ENCODE results near the gene SPECC1.

SPECC1 gene

GRCh38 chr17:20203761-20204263 lies 194.7 kb downstream of the SPECC1 start:
- DNase-seq, result no peak
- H3K9me3 Mint-ChIP-seq, result peaks cover 9% of the 10 kb centered on the region
- no peaks in the 10 kb centered on the region for H3K27me3 Mint-ChIP-seq (ENCODE audit: low read depth, poor library complexity)
- peaks cover 33% of the 10 kb centered on the region for H3K4me1 Mint-ChIP-seq
- no peak overlapping the region for H3K4me3 Mint-ChIP-seq
- TF ChIP-seq, protein P1, sequence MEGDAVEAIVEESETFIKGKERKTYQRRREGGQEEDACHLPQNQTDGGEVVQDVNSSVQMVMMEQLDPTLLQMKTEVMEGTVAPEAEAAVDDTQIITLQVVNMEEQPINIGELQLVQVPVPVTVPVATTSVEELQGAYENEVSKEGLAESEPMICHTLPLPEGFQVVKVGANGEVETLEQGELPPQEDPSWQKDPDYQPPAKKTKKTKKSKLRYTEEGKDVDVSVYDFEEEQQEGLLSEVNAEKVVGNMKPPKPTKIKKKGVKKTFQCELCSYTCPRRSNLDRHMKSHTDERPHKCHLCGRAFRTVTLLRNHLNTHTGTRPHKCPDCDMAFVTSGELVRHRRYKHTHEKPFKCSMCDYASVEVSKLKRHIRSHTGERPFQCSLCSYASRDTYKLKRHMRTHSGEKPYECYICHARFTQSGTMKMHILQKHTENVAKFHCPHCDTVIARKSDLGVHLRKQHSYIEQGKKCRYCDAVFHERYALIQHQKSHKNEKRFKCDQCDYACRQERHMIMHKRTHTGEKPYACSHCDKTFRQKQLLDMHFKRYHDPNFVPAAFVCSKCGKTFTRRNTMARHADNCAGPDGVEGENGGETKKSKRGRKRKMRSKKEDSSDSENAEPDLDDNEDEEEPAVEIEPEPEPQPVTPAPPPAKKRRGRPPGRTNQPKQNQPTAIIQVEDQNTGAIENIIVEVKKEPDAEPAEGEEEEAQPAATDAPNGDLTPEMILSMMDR (IDR thresholded peaks at IDR 0.05), result no peak
- H3K36me3 Mint-ChIP-seq (ENCODE audit: low read depth), result peaks cover 16% of the 10 kb centered on the region
- H3K27ac Mint-ChIP-seq, result no peak overlapping the region

GRCh38 chr17:20205609-20206008 lies 196.4 kb downstream of the SPECC1 start:
- no peaks in the 10 kb centered on the region for H3K27me3 Mint-ChIP-seq (ENCODE audit: low read depth, poor library complexity)
- H3K4me3 Mint-ChIP-seq, result no peak overlapping the region
- peaks cover 33% of the 10 kb centered on the region for H3K4me1 Mint-ChIP-seq

GRCh38 chr17:20206068-20206467 lies 196.9 kb downstream of the SPECC1 start:
- TF ChIP-seq, protein P1 (IDR thresholded peaks at IDR 0.05), result no peak
- H3K36me3 Mint-ChIP-seq (ENCODE audit: low read depth), result peaks cover 15% of the 10 kb centered on the region
- no peak for DNase-seq
- no peaks in the 10 kb centered on the region for H3K9me3 Mint-ChIP-seq
- peak overlapping the region; percentile 10 for H3K27ac Mint-ChIP-seq
- no peaks in the 10 kb centered on the region for H3K27me3 Mint-ChIP-seq (ENCODE audit: low read depth, poor library complexity)
- H3K4me3 Mint-ChIP-seq, result no peak overlapping the region
- peaks cover 33% of the 10 kb centered on the region for H3K4me1 Mint-ChIP-seq

More at GRCh38 chr17:20205609-20206008, 196.4 kb downstream of the SPECC1 start:
- no peaks in the 10 kb centered on the region for H3K9me3 Mint-ChIP-seq
- no peak overlapping the region for H3K27ac Mint-ChIP-seq
- H3K36me3 Mint-ChIP-seq (ENCODE audit: low read depth), result peaks cover 15% of the 10 kb centered on the region
- no peak for DNase-seq
- TF ChIP-seq, protein P1 (IDR thresholded peaks at IDR 0.05), result no peak

DNA sequence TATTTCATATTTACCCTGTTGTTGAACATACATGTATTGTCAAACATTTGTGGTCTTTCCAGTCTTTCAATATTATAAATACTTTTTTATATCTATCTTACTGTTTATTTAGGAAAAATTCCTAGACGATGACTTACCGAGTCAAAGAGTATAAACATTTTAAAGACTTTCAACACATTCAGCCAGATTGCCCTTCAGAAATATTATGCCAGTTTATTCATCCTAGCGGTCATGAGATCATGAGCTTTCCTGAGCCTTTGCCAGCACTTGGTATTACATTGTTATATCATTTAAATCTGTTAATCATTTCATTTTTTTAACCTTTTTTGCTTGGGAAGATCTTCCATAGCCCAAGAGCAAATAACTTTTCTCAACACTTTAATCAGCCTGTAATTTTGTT lies 197.4 kb downstream of the SPECC1 start:
- H3K4me3 Mint-ChIP-seq, result no peak overlapping the region

DNA sequence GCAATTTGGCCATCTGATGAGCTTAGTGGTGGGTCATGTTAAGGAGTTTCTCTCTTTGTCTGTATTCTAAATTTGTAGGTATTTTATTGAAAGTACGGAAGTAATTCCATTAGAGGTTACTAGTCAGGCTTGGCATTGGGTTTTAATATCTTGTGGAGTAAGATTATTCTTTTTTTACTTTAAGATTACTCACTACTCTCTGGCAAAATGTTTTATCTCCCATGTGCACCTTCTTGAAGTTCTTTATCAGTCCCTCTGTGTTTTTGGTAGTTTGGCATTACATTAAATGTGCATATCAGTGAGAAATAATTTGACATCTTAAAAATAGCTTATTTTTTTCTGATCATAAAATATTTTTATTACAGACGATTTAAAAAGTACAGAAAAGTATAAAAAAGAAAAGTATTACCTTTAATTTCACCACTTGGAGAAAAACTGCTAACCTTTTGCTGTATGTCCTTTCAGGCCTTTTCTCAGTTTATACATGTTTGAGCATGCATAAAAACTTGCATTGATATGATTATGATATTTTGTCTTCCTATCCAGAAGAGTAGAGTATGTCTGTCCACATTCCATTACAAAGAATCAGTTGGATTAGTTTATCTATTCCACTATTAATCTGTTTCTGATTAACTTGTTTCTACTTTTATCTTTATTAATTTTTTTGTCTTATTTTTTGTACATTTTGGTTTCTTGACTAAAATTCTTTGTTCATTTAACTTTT lies 198.3 kb downstream of the SPECC1 start:
- Mint-ChIP-seq H3K27me3 (ENCODE audit: low read depth, poor library complexity) (no peaks in the 10 kb centered on the region), H3K4me1 (peaks cover 29% of the 10 kb centered on the region), H3K36me3 (ENCODE audit: low read depth) (peaks cover 24% of the 10 kb centered on the region), H3K4me3 (no peak overlapping the region), H3K27ac (no peak overlapping the region), H3K9me3 (peaks cover 7% of the 10 kb centered on the region)
- TF ChIP-seq, protein P1 (IDR thresholded peaks at IDR 0.05), result no peak
- no peak for DNase-seq

More for the DNA sequence above, 197.4 kb downstream of the SPECC1 start:
- TF ChIP-seq, protein P1 (IDR thresholded peaks at IDR 0.05), result no peak
- no peak for DNase-seq
- no peaks in the 10 kb centered on the region for H3K9me3 Mint-ChIP-seq
- H3K27ac Mint-ChIP-seq, result no peak overlapping the region
- peaks cover 33% of the 10 kb centered on the region for H3K4me1 Mint-ChIP-seq
- no peaks in the 10 kb centered on the region for H3K27me3 Mint-ChIP-seq (ENCODE audit: low read depth, poor library complexity)
- H3K36me3 Mint-ChIP-seq (ENCODE audit: low read depth), result peaks cover 16% of the 10 kb centered on the region

DNA sequence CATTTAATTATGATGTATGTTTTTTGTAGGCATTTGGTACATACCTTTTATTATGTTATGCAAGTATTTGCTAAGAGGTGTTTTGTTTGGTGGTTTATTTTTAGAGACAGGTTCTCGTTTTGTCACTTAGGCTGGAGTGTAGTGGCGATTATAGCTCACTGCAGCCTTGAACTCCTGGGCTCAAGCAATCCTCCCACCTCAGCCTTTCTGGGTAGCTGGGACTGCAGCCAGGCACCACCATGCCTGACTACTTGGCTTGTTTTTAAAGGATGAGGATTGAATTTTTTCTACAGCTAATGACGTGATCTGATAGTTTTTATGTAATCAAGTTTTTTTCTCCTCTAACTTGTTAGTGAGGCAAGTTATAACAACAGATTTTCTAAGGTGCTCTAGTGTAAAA lies 199.6 kb downstream of the SPECC1 start:
- H3K27me3 Mint-ChIP-seq (ENCODE audit: low read depth, poor library complexity), result no peaks in the 10 kb centered on the region
- peaks cover 26% of the 10 kb centered on the region for H3K36me3 Mint-ChIP-seq (ENCODE audit: low read depth)
- H3K9me3 Mint-ChIP-seq, result peaks cover 7% of the 10 kb centered on the region
- DNase-seq, result no peak
- H3K27ac Mint-ChIP-seq, result no peak overlapping the region
- TF ChIP-seq, protein P1 (IDR thresholded peaks at IDR 0.05), result no peak
- H3K4me1 Mint-ChIP-seq, result peaks cover 25% of the 10 kb centered on the region
- H3K4me3 Mint-ChIP-seq, result no peak overlapping the region

Measured in nephron progenitor cell (in vitro differentiated cells).